ENCODE results near the gene ENGASE. TPM values are rescaled to one million over a fixed set of nuclear protein-coding genes. Genes with fewer than 3 reads are reported as not detected.

The ENGASE gene
- total and polyA plus RNA-seq, 2 donors from 2014 or later: 14.3 to 49.3 TPM

- H3K4me1 ChIP-seq (ENCODE audit: control insufficient read depth in 2 of 3, insufficient read depth in 2 of 3, low read depth in 1 of 3, low read length in 3 of 3): peaks cover 0 to 4% (median 0%) of the 10 kb centered on the region in 3 donors
- H3K4me3 ChIP-seq (ENCODE audit: low read length in 3 of 3): no peak overlapping the region
- H3K27me3 ChIP-seq (ENCODE audit: control insufficient read depth, insufficient read depth, low read length): no peaks in the 10 kb centered on the region
- TF ChIP-seq, protein P1, sequence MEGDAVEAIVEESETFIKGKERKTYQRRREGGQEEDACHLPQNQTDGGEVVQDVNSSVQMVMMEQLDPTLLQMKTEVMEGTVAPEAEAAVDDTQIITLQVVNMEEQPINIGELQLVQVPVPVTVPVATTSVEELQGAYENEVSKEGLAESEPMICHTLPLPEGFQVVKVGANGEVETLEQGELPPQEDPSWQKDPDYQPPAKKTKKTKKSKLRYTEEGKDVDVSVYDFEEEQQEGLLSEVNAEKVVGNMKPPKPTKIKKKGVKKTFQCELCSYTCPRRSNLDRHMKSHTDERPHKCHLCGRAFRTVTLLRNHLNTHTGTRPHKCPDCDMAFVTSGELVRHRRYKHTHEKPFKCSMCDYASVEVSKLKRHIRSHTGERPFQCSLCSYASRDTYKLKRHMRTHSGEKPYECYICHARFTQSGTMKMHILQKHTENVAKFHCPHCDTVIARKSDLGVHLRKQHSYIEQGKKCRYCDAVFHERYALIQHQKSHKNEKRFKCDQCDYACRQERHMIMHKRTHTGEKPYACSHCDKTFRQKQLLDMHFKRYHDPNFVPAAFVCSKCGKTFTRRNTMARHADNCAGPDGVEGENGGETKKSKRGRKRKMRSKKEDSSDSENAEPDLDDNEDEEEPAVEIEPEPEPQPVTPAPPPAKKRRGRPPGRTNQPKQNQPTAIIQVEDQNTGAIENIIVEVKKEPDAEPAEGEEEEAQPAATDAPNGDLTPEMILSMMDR (IDR thresholded peaks at IDR 0.05; ENCODE audit: borderline replicate concordance, extremely low read depth, insufficient read depth): no peak
- peak in 1 of 5 donors; percentile 66 for DNase-seq
- H3K9me3 ChIP-seq (ENCODE audit: control insufficient read depth in 2 of 3, insufficient read depth in 1 of 3, low read length in 3 of 3): no peaks in the 10 kb centered on the region
- no peak overlapping the region for H3K9ac ChIP-seq (ENCODE audit: low read length in 3 of 3)
- H3K36me3 ChIP-seq (ENCODE audit: control insufficient read depth in 2 of 3, insufficient read depth in 3 of 3, low read length in 3 of 3): peaks cover 0 to 17% (median 16%) of the 10 kb centered on the region in 3 donors
- no peak overlapping the region for H3K27ac ChIP-seq (ENCODE audit: low read depth in 2 of 2, low read length in 2 of 2)
- no peak for FAIRE-seq
- intact Hi-C loops (cut with DNase I): loop anchor here (5.0 kb wide), 1 partner anchor 34 kb away; no protein-coding TSS in a partner anchor
Measured at GRCh38 chr17:79081571-79082276, 7.1 kb downstream of the ENGASE start.

- TF ChIP-seq, protein P1 (IDR thresholded peaks at IDR 0.05; ENCODE audit: borderline replicate concordance, extremely low read depth, insufficient read depth): peak; percentile 35
- no peak for FAIRE-seq
- no peak overlapping the region for H3K9ac ChIP-seq (ENCODE audit: low read length in 3 of 3)
Measured at GRCh38 chr17:79082311-79083190, 7.9 kb downstream of the ENGASE start.

GRCh38 chr17:79083191-79083971 lies 8.8 kb downstream of the ENGASE start:
- peaks cover 0 to 17% (median 16%) of the 10 kb centered on the region in 3 donors for H3K36me3 ChIP-seq (ENCODE audit: control insufficient read depth in 2 of 3, insufficient read depth in 3 of 3, low read length in 3 of 3)
- TF ChIP-seq, protein P1 (IDR thresholded peaks at IDR 0.05; ENCODE audit: borderline replicate concordance, extremely low read depth, insufficient read depth): no peak
- H3K27ac ChIP-seq (ENCODE audit: low read depth in 2 of 2, low read length in 2 of 2): no peak overlapping the region
- FAIRE-seq: no peak
- H3K9ac ChIP-seq (ENCODE audit: low read length in 3 of 3): no peak overlapping the region
- intact Hi-C loops (cut with DNase I): loop anchor here (5.0 kb wide), 1 partner anchor 36 kb away; no protein-coding TSS in a partner anchor
- no peak overlapping the region for H3K4me3 ChIP-seq (ENCODE audit: low read length in 3 of 3)
- DNase-seq: peak in 2 of 5 donors; percentile 8 to 56
- no peaks in the 10 kb centered on the region for H3K9me3 ChIP-seq (ENCODE audit: control insufficient read depth in 2 of 3, insufficient read depth in 1 of 3, low read length in 3 of 3)
- no peaks in the 10 kb centered on the region for H3K27me3 ChIP-seq (ENCODE audit: control insufficient read depth, insufficient read depth, low read length)
- H3K4me1 ChIP-seq (ENCODE audit: control insufficient read depth in 2 of 3, insufficient read depth in 2 of 3, low read depth in 1 of 3, low read length in 3 of 3): peaks cover 0 to 4% (median 0%) of the 10 kb centered on the region in 3 donors

More at GRCh38 chr17:79082311-79083190, 7.9 kb downstream of the ENGASE start:
- H3K9me3 ChIP-seq (ENCODE audit: control insufficient read depth in 2 of 3, insufficient read depth in 1 of 3, low read length in 3 of 3): no peaks in the 10 kb centered on the region
- peak in 2 of 5 donors; percentile 58 to 80 for DNase-seq
- H3K36me3 ChIP-seq (ENCODE audit: control insufficient read depth in 2 of 3, insufficient read depth in 3 of 3, low read length in 3 of 3): peaks cover 0 to 17% (median 16%) of the 10 kb centered on the region in 3 donors
- no peaks in the 10 kb centered on the region for H3K27me3 ChIP-seq (ENCODE audit: control insufficient read depth, insufficient read depth, low read length)
- H3K4me1 ChIP-seq (ENCODE audit: control insufficient read depth in 2 of 3, insufficient read depth in 2 of 3, low read depth in 1 of 3, low read length in 3 of 3): peaks cover 0 to 4% (median 0%) of the 10 kb centered on the region in 3 donors
- no peak overlapping the region for H3K4me3 ChIP-seq (ENCODE audit: low read length in 3 of 3)
- intact Hi-C loops (cut with DNase I): loop anchor here (5.0 kb wide), 1 partner anchor 35 kb away; no protein-coding TSS in a partner anchor
- H3K27ac ChIP-seq (ENCODE audit: low read depth in 2 of 2, low read length in 2 of 2): no peak overlapping the region

Measured in kidney (tissue), 14 donors.